Airway epithelial cell (primary cell): ENCODE results near the gene XIRP1. TPM values are rescaled to one million over a fixed set of nuclear protein-coding genes. Genes with fewer than 3 reads are reported as not detected.

Source experiments
- total RNA-seq: library from RNA; depleted of rRNA; stranded (reverse); fragments of >200 nt; gene quantifications from 2 replicates; pipeline ENCODE4 v1.2.3, GENCODE V29; 2015

The XIRP1 gene
- total RNA-seq: not detected in 2 replicates

GRCh38 chr3:39192490-39193092 is at the start of gene XIRP1:
Gene XIRP1, minus strand, starts transcription at chr3:39192595. Its CDS starts 3,150 bp downstream, at chr3:39189445.

Other genes with a start within 250 kb of the XIRP1 start
- not detected in 2 replicates for gene SCN11A, start 140.7 kb downstream of the XIRP1 start, total RNA-seq
- 11.7 and 14.2 TPM in 2 replicates for gene WDR48, start 140.6 kb downstream of the XIRP1 start, total RNA-seq
- 34.1 and 46.4 TPM in 2 replicates for gene GORASP1, start 85.0 kb downstream of the XIRP1 start, total RNA-seq
- 0.71 and 2.2 TPM in 2 replicates for gene TTC21A, start 84.9 kb downstream of the XIRP1 start, total RNA-seq
- gene CSRNP1, start 39.0 kb downstream of the XIRP1 start, total RNA-seq: 15.2 and 19.2 TPM in 2 replicates
- gene CX3CR1, start 87.4 kb upstream of the XIRP1 start, total RNA-seq: not detected in 2 replicates
- not detected in 2 replicates for gene CCR8, start 137.1 kb upstream of the XIRP1 start, total RNA-seq
- gene SLC25A38, start 190.8 kb upstream of the XIRP1 start, total RNA-seq: 22.2 and 24.2 TPM in 2 replicates
- gene RPSA, start 214.1 kb upstream of the XIRP1 start, total RNA-seq: 2,582 and 2,734 TPM in 2 replicates